SH-SY5Y (cell line): ENCODE measurements around the gene NAA20.

Source experiments
- GATA2 ChIP-seq: IDR thresholded peaks from 2 replicates; pipeline ENCODE4 v1.6.1; 2011; ENCODE audit warnings: mild to moderate bottlenecking, low read depth, low read length
- GATA3 ChIP-seq: IDR thresholded peaks from 2 replicates; pipeline ENCODE4 v1.6.1; 2011; ENCODE audit warnings: low read depth, mild to moderate bottlenecking, low read length, moderate library complexity

- TF ChIP-seq GATA2 (no peak), GATA3 (no peak)
Observed at GRCh38 chr20:19970256-19970765, 46.9 kb upstream of the NAA20 start.
